ENCODE results near the gene NFASC.

The NFASC gene

GRCh38 chr1:204983136-204983535 lies 112.5 kb downstream of the NFASC start:
- DNase-seq (ENCODE audit: low spot score) = no peak

- DNase-seq (ENCODE audit: low spot score) = no peak
Measured at GRCh38 chr1:204983881-204984280, 113.2 kb downstream of the NFASC start.

- DNase-seq (ENCODE audit: low spot score) = no peak
Measured at GRCh38 chr1:204984499-204984898, 113.8 kb downstream of the NFASC start.

DNA sequence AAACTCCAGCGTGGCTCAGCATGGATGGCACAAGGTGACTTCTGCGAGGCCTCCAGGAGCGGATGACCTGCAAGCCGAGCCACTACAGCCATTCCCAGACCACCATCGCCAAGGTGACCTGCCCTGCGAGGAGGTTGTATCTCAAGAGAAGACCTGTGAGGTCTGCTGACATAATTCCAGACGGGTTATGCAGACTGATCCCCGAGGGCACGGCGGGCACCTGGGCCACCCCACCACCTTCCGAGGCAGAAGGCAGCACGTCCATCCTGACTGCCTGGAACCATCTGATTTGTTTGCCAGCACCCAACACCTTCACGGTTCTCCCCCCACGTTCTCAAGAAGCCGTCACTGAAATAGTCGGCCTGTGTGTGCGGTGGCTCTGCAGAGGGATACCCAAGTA lies 115.5 kb downstream of the NFASC start:
- no peak for DNase-seq (ENCODE audit: low spot score)

DNA sequence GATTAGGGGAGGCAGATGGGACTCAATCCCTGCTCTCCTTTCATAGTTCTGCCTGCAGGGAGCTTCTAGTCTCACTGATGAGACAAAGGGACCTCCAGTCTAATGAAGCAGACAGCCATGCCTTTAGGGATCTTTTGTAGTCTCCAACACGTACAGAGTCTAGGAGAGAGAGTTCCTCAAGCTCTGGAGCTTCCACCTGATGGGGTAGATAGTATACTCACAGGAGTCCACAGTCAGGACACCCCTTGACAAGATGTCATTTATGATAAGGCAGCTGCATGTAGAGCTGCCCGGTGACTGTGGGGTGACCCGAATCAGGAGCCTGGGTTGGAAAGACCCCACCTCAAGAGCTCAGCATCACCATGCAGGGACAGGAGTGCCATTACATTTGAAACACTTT lies 117.0 kb downstream of the NFASC start:
- no peak for DNase-seq (ENCODE audit: low spot score)

GRCh38 chr1:204988196-204988595 lies 117.5 kb downstream of the NFASC start:
- DNase-seq (ENCODE audit: low spot score) = peak; percentile 69

- DNase-seq (ENCODE audit: low spot score) = peak; percentile 95
Measured at GRCh38 chr1:204989266-204990058, 118.8 kb downstream of the NFASC start.

- DNase-seq (ENCODE audit: low spot score) = no peak
Measured at GRCh38 chr1:204990059-204990664, 119.5 kb downstream of the NFASC start.

GRCh38 chr1:204990721-204991341 lies 120.2 kb downstream of the NFASC start:
- DNase-seq (ENCODE audit: low spot score) = no peak

- no peak for DNase-seq (ENCODE audit: low spot score)
Measured at GRCh38 chr1:204991342-204991844, 120.7 kb downstream of the NFASC start.

GRCh38 chr1:204992201-204992997 lies 121.7 kb downstream of the NFASC start:
- no peak for DNase-seq (ENCODE audit: low spot score)

DNA sequence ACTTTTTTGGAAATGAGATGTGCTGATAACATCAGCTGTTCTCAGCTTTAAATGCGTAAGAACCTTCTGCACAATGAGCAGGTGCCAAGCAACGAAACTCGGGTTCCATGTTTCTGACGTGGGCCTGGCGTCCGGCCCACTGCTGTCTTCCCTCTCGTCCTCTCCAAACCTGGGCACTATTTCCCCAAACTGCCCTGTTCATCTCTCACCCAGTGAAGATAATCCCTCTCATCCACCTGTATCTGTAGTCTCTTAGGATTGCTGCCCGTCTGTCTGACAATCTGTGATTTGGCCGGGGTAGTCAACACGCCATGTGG lies 122.3 kb downstream of the NFASC start:
- DNase-seq (ENCODE audit: low spot score) = no peak

DNA sequence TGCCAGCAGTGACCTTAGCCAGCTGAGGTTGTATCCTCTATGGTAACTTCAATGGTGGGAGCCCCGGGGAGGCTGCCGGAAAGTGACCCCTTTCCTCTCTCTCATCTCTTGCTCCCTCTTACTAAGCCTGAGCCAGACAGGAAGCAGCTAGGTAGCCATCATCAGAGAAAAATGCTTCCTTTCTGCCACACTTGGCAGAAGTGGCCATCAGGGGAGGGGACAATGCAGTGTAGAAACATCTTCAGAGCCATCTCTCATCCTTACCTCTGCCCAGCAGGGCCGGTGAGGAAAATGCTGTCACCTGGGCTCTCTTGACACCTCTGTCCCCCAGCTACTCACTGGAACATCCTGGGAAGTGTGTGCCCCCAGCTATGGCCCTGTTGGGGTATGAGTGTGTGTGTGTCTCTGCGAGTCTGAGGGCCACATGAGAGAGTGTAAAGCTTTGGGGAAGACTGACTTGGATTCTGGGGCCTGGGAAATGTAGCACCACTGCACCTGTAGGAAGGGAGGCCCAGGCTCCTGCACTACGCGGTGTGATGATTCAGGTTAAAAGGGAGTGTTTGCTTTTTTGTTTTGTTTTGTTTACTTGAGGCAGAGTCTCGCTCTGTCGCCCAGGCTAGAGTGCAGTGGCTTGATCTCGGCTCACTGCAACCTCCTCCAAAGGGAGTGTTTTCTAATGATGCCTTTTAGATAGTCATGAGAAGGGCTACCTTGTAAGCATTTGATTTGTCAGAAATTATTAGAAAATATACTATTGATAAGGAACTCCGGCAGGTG lies 123.6 kb downstream of the NFASC start:
- DNase-seq (ENCODE audit: low spot score) = no peak

DNA sequence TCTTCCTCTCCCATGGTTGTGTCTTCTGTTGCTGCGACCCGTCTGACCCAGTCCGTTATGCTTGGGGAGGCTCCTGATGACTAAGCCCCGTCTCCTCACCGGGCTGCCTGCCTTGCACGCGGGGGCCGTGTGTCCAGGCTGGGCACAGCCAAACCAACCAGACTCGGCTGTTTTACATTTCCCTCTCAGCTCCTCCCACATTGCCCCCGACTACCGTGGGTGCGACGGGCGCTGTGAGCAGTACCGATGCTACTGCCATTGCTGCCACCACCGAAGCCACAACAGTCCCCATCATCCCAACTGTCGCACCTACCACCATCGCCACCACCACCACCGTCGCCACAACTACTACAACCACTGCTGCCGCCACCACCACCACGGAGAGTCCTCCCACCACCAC lies 126.3 kb downstream of the NFASC start:
- no peak for DNase-seq (ENCODE audit: low spot score)

DNA sequence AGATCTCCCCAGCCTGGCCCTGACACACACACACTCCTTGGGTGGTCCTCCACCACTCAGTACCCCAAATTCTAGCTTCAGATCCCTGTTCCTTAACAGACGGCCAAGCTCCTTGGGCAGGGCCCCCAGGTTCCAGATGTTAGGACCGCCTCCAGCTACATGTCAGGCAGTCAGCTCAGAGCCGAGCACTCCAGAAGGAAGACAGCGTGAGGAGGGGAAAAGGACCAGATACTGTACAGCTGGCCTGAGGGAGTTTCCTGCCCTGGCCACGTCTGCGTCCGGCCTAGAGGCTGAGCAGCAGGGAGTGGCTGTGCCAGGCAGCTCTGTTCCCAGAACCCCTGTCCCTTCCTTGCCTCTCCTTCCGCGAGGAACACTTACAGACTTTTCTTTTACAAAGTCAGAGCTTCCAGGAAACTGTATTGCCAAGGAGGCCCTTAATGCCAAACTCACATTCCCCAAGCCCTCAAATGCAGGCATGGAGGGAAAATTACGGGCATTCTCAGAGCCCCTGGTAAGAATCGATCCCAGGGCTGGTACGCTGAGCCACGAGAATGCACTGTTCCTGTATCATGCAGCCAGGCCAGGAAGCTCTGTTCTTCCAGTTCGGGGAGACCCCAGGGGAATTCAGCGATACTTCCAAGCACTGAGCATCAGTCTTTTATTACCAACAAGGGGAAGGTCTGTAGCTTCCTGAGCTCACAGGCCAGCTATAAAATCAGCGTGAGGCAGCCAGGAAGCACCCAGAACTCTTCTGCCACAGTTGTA lies 127.1 kb downstream of the NFASC start:
- no peak for DNase-seq (ENCODE audit: low spot score)

DNA sequence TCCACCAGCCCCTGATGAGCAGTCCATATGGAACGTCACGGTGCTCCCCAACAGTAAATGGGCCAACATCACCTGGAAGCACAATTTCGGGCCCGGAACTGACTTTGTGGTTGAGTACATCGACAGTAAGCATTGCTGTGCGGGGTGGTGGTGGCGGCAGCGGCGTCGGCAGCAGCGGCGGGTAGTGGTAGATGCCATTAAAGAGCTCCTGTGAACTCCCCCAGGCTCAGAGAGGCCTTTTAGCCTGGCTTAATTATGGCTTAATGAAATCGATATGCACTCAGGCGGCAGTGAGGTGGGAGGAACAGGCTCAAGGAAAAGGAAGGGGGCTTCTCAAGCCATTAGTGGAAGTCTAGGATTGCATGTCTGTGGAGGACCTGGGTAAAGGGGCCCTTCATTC lies 130.5 kb downstream of the NFASC start:
- DNase-seq (ENCODE audit: low spot score) = no peak

DNA sequence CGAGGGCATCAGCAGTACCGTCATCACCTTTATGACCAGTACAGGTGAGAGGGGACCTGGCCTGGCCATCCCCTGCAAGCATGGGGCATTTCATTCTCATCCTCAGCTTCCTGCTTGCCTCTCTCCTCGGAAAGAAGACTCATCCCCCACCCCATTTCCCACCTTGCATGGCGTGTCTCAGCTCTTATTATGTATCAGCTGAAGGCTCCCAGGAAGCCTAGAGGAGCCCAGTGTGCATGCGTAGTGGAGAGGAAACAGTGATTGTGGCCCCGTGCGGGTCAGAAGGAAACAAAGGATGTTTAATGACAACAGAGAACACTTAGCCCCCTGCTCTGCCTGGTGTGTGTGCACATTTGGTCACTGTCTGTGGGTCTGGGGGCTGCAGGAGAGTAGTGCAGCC lies 132.0 kb downstream of the NFASC start:
- DNase-seq (ENCODE audit: low spot score) = no peak

- DNase-seq (ENCODE audit: low spot score) = peak; percentile 87
Measured at GRCh38 chr1:205003358-205004131, 132.9 kb downstream of the NFASC start.

DNA sequence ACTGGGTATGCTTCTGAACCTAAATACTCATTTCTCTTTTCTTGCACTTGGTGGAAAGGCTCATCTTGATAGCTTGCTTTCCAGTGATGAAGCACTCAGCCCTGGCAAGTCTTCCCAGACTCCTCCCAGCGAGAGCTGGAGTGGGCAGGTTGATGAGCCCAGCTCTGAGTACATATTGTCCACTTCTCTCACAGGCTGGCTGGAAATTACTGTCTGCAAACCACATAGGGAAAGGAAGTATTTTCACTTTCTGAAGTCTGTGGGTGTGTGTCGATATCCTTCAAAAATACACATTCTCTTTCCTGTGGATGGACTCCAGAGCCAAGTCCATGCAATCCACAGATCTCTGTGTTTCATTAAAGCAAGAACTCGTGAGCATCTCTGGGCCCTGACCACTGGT lies 133.7 kb downstream of the NFASC start:
- DNase-seq (ENCODE audit: low spot score) = no peak

DNA sequence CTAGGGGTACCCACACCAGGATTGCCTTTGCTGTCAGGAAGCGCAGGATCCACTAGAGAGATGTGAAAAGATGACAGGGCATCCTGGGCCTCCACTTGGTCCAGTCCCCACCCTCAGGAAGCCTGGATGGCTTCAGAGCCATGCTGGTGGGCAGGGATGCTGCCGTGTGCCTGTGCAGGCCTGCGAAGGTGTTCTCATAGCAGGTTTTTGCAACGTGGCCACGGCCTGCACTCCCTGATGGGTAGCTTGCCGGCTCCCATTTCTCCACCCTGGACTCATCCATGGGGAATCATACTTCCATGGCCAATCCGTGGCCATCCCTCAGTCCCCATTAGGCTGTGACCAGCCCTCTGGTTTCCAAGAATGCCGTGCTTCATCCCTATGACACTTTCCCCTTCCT lies 138.2 kb downstream of the NFASC start:
- DNase-seq (ENCODE audit: low spot score) = no peak
